HEK293T (cell line): Measurements from ENCODE around the gene CCDC92.

Experiments used
- CTCF ChIA-PET: fragments of 350-600 bp; formaldehyde crosslinking; extraction: SDS; loops from one replicate; lab custom pipeline; 2021; ENCODE audit warnings: antibody characterized with exemption, inconsistent platforms; lab: Yijun Ruan, JAX
- POLR2A ChIA-PET: fragments of 350-600 bp; formaldehyde crosslinking; extraction: SDS; loops from one replicate; lab custom pipeline; 2020; ENCODE audit warnings: antibody characterized with exemption, inconsistent platforms; lab: Yijun Ruan, JAX
- DNase-seq: peaks from one replicate; pipeline ENCODE4 v3.0.0; 2012; ENCODE audit warnings: mixed read lengths; ENCODE audit errors: extremely low spot score
- ARNT ChIP-seq: fragments of 450-650 bp; IDR thresholded peaks from 2 replicates; pipeline ENCODE4 v1.6.1; 2017; ENCODE audit warnings: mild to moderate bottlenecking
- BHLHE40 ChIP-seq: fragments of 450-650 bp; IDR thresholded peaks from 2 replicates; pipeline ENCODE4 v1.6.1; 2016; ENCODE audit warnings: mild to moderate bottlenecking, moderate library complexity, borderline replicate concordance
- CTBP1 ChIP-seq: fragments of 450-650 bp; IDR thresholded peaks from 2 replicates; pipeline ENCODE4 v1.6.1; 2016; ENCODE audit warnings: borderline replicate concordance
- ELF4 ChIP-seq: fragments of 450-650 bp; IDR thresholded peaks from 2 replicates; pipeline ENCODE4 v1.6.1; 2017; ENCODE audit warnings: antibody characterized with exemption
- FOXA1 ChIP-seq: fragments of 450-650 bp; IDR thresholded peaks from 2 replicates; pipeline ENCODE4 v1.6.1; 2016; ENCODE audit warnings: mild to moderate bottlenecking
- FOXK2 ChIP-seq: fragments of 450-650 bp; IDR thresholded peaks from 2 replicates; pipeline ENCODE4 v1.6.1; 2016; ENCODE audit warnings: mild to moderate bottlenecking
- FOXM1 ChIP-seq: fragments of 450-650 bp; IDR thresholded peaks from 2 replicates; pipeline ENCODE4 v1.6.1; 2017; ENCODE audit warnings: mild to moderate bottlenecking, borderline replicate concordance
- HDGF ChIP-seq: fragments of 450-650 bp; IDR thresholded peaks from 2 replicates; pipeline ENCODE4 v1.6.1; 2017; ENCODE audit warnings: antibody characterized with exemption, borderline replicate concordance
- L3MBTL2 ChIP-seq: fragments of 450-650 bp; conservative IDR thresholded peaks from 2 replicates; pipeline ENCODE4 v1.6.1; 2016; ENCODE audit warnings: mild to moderate bottlenecking
- LEF1 ChIP-seq: fragments of 450-650 bp; IDR thresholded peaks from 2 replicates; pipeline ENCODE4 v1.6.1; 2017; ENCODE audit warnings: mild to moderate bottlenecking, borderline replicate concordance
- NFRKB ChIP-seq: fragments of 450-650 bp; IDR thresholded peaks from 2 replicates; pipeline ENCODE4 v1.6.1; 2016; ENCODE audit warnings: mild to moderate bottlenecking, moderate library complexity
- SP1 ChIP-seq: fragments of 450-650 bp; IDR thresholded peaks from 2 replicates; pipeline ENCODE4 v1.6.1; 2017
- SUZ12 ChIP-seq: fragments of 450-650 bp; IDR thresholded peaks from 2 replicates; pipeline ENCODE4 v1.6.1; 2016; ENCODE audit warnings: mild to moderate bottlenecking
- TARDBP ChIP-seq: fragments of 450-650 bp; IDR thresholded peaks from 2 replicates; pipeline ENCODE4 v1.6.1; 2016
- ZNF384 ChIP-seq: fragments of 450-650 bp; IDR thresholded peaks from 2 replicates; pipeline ENCODE4 v1.6.1; 2016
- TF ChIP-seq, protein P1 (sequence below): fragments of 450-650 bp; IDR thresholded peaks from 2 replicates; pipeline ENCODE4 v1.6.1; 2016

Gene CCDC92

DNA sequence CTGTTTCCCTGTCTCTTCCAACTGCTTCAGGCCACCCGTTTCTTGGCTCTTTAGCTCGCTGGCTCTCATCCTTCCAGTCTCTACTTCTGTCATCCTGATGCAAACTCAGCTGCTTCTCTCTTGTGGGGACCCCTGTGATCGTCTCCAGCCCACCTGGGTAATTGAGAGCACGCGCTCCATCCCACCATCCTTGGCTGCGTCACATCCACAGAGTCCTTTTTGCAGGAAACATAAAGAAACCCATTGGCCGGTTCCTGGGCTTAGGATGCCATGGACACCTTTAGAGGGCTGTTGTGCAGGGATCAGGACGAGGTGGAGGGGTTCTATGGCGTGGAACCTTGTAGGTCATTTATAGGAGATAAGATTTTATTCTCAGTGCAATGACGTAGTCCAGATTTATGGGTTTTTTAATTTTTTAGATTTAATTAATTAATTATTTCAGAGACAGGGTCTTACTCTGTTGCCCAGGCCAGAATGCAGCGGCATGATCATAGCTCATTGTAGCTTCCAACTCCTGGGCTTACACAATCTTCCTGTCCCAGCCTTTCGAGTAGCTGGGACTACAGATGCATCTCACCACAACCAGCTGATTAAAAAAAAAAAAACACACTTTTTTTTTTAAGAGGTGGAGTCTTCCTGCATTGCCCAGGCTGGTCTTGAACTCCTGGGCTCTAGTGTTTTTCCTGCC lies 82.6 kb downstream of the CCDC92 start:
- TF ChIP-seq ARNT: no peak
- TF ChIP-seq, protein P1, sequence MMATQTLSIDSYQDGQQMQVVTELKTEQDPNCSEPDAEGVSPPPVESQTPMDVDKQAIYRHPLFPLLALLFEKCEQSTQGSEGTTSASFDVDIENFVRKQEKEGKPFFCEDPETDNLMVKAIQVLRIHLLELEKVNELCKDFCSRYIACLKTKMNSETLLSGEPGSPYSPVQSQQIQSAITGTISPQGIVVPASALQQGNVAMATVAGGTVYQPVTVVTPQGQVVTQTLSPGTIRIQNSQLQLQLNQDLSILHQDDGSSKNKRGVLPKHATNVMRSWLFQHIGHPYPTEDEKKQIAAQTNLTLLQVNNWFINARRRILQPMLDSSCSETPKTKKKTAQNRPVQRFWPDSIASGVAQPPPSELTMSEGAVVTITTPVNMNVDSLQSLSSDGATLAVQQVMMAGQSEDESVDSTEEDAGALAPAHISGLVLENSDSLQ: no peak
- no peak for TF ChIP-seq ZNF384
- TF ChIP-seq FOXK2: no peak
- DNase-seq: no peak
- ChIA-PET CTCF (no interaction called here), POLR2A (no interaction called here)

DNA sequence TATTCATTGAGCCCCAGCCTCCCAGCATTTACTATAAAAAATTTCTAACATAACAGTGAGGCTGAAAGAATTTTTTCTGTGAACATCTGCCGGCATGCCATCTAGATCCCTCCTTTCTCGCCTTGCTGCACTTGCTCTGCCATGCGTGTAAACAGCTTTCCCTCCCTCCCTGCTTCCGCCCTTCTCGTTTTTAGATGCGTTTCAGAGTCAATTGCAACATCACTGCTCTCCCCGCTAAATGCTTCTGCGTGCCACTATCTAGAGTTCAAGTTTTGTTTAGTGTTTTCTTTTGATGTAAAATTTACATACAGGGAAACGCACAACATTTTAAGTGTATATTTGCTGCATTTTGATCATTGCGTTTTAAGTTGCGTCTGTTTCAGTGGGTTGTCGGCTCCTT lies 83.6 kb downstream of the CCDC92 start:
- no peak for DNase-seq
- ChIA-PET CTCF (no interaction called here), POLR2A (no interaction called here)
- TF ChIP-seq L3MBTL2 (no peak), FOXK2 (no peak), HDGF (no peak), ARNT (no peak), FOXM1 (no peak), TARDBP (no peak), ZNF384 (no peak), SUZ12 (no peak), CTBP1 (no peak), BHLHE40 (no peak), NFRKB (no peak), SP1 (no peak), FOXA1 (no peak), ELF4 (no peak), LEF1 (no peak)
- TF ChIP-seq, protein P1: no peak

DNA sequence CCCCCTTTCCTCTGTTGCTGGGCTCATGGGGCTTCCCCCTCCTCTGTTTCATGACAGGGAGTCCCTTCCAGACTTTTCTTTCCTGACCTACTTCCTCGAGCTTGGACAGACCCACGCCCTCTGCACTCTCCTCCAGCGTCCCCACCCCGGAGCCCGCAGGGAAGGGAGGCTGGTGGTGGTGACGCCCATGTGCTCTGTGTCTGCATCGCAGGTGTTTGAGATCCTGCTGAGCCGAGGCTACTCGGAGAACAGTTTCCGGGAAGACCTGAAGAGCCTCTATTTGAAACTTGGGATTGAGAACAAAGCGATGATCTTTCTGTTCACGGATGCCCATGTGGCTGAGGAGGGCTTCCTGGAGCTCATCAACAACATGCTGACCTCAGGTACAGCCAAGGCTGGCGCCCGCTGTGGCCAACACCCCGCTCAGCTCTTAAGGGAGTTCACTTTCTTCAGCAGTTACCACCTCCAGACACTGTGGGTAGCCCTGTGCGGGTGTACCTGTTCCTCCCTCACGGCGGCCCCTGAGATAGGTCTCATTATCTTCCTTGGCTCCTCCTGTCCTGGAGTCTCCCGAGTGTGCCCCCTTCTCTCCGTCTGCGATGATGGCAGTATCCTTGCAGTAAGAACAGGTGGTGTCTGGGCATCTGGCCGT lies 85.6 kb downstream of the CCDC92 start:
- POLR2A ChIA-PET: interaction anchor here (0.6 kb wide), 1 partner anchor 380 kb away, joined by 3 read pairs; no protein-coding TSS in a partner anchor
- TF ChIP-seq, protein P1: no peak
- no peak for TF ChIP-seq ARNT
- DNase-seq: no peak
- CTCF ChIA-PET: interaction anchor here (0.6 to 0.7 kb wide), 2 partner anchors 90 to 532 kb away, joined by 6 to 7 read pairs; no protein-coding TSS in a partner anchor

DNA sequence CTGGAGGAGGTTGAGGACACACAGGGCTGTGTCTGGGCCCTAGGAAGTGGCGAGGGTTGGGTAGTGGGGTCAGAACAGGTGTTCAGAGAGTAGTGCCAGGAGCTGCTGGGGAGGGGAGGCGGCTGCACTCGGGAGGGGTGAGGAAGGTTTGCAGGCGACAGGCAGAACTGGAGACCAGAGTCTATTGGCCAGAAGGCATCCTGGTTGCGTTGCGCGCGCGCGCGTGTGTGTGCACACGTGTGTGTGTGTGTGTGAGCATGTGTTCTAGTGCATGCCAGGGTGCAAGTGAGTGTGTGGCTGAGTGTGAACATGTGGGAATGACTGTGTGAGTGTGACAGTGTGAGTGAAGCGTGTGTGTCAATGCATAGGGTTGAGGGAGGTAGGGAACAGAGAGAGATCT lies 86.4 kb downstream of the CCDC92 start:
- ChIA-PET POLR2A (no interaction called here), CTCF (no interaction called here)
- no peak for DNase-seq
- TF ChIP-seq TARDBP (no peak), ARNT (no peak), L3MBTL2 (no peak)
- TF ChIP-seq, protein P1: no peak
